Fibroblast of lung (primary cell): Measurements from ENCODE around the gene LMX1A.

Experiments
- EZH2 ChIP-seq: IDR thresholded peaks from 2 replicates; pipeline ENCODE4 v1.5.1; 2012; ENCODE audit warnings: low read length, control low read depth, mild to moderate bottlenecking; ENCODE audit errors: missing control alignments
- TF ChIP-seq, protein P1 (sequence below), 2 donors: IDR thresholded peaks in 1 of 2; conservative IDR thresholded peaks in 1 of 2; 1 replicate in 1 of 2; 2 replicates in 1 of 2; pipeline ENCODE4 v1.5.1; 2011 to 2012; ENCODE audit warnings: low read length in 2 of 2, control low read depth in 1 of 2, inconsistent platforms in 1 of 2, low read depth in 1 of 2, mild to moderate bottlenecking in 1 of 2

DNA sequence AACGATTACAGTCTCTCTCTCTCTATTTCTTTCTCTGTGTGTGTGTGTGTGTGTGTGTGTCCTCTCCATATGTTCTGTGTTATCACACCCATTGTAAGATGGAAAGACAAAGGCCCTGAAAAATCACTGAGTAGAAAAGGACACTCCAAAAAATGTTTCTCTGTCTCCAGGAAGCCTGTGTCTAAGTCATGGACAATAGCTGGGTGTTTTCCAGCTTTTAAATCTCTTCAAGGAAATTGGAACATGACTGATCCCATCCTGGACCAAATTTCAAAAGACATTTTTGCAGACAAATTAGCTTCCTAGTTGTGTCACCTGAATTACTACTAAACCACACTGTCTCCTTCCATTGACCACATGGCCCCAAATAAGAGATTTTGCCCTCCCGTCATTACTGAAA, 31.0 kb upstream of the LMX1A start:
- TF ChIP-seq, protein P1, sequence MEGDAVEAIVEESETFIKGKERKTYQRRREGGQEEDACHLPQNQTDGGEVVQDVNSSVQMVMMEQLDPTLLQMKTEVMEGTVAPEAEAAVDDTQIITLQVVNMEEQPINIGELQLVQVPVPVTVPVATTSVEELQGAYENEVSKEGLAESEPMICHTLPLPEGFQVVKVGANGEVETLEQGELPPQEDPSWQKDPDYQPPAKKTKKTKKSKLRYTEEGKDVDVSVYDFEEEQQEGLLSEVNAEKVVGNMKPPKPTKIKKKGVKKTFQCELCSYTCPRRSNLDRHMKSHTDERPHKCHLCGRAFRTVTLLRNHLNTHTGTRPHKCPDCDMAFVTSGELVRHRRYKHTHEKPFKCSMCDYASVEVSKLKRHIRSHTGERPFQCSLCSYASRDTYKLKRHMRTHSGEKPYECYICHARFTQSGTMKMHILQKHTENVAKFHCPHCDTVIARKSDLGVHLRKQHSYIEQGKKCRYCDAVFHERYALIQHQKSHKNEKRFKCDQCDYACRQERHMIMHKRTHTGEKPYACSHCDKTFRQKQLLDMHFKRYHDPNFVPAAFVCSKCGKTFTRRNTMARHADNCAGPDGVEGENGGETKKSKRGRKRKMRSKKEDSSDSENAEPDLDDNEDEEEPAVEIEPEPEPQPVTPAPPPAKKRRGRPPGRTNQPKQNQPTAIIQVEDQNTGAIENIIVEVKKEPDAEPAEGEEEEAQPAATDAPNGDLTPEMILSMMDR (conservative IDR thresholded peaks at IDR 0.05 in 1 of 2, IDR thresholded peaks at IDR 0.05 in 1 of 2; ENCODE audit: low read depth in 1 of 2, low read length in 2 of 2): no peak
- no peak for TF ChIP-seq EZH2
